Ectodermal cell (in vitro differentiated cells): ENCODE results near the gene ZNF578.
"Not testable (repeated sequence)": the region's sequence is repeated elsewhere in the genome, so short reads cannot be mapped to it uniquely, and the experiment has no call there.

Source experiments
- H3K27ac ChIP-seq: 2 replicates; pipeline ENCODE4 v1.7.0; 2013; ENCODE audit warnings: mild to moderate bottlenecking, low read depth, low read length; ENCODE audit not compliant: insufficient read depth, poor library complexity, severe bottlenecking
- H3K27me3 ChIP-seq: 2 replicates; pipeline ENCODE4 v1.7.0; 2013; ENCODE audit warnings: mild to moderate bottlenecking, low read length; ENCODE audit not compliant: insufficient read depth, control insufficient read depth, poor library complexity, severe bottlenecking
- H3K36me3 ChIP-seq: one replicate; pipeline ENCODE4 v1.7.0; 2013; ENCODE audit warnings: low read length; ENCODE audit not compliant: control insufficient read depth, insufficient read depth
- H3K4me1 ChIP-seq: one replicate; pipeline ENCODE4 v1.7.0; 2013; ENCODE audit warnings: low read length; ENCODE audit not compliant: control insufficient read depth, insufficient read depth
- H3K4me3 ChIP-seq: 2 replicates; pipeline ENCODE4 v1.7.0; 2013; ENCODE audit warnings: low read depth, low read length, control low read depth; ENCODE audit not compliant: insufficient read depth
- H3K9me3 ChIP-seq: 2 replicates; pipeline ENCODE4 v1.7.0; 2013; ENCODE audit warnings: mild to moderate bottlenecking, low read length, moderate library complexity; ENCODE audit not compliant: control insufficient read depth
- WGBS, 2 experiments: methylation state at CpG; one replicate each; pipeline ENCODE4 v1.1.7; 2013; ENCODE audit warnings: missing lambda C conversion rate in 2 of 2; 5-methylcytosine and 5-hydroxymethylcytosine counted together

ZNF578 gene

GRCh38 chr19:52557231-52557995 lies 104.1 kb downstream of the ZNF578 start:
- peaks cover 37% of the 10 kb centered on the region for H3K36me3 ChIP-seq
- H3K27me3 ChIP-seq = no peaks in the 10 kb centered on the region
- H3K9me3 ChIP-seq = peaks cover 6% of the 10 kb centered on the region
- WGBS, 2 experiments = 92 to 97% methylated on average over 16 of the region's 16 CpGs
- H3K4me3 ChIP-seq = no peak overlapping the region
- H3K27ac ChIP-seq = no peak overlapping the region
- H3K4me1 ChIP-seq = no peaks in the 10 kb centered on the region

- H3K27ac ChIP-seq, H3K4me3 ChIP-seq, H3K9me3 ChIP-seq, H3K27me3 ChIP-seq, H3K4me1 ChIP-seq: not testable (repeated sequence)
- H3K36me3 ChIP-seq = peaks cover 22% of the 10 kb centered on the region
- WGBS, 2 experiments = 48 to 57% methylated on average over 5 of the region's 5 CpGs
These were observed 105.5 kb downstream of the ZNF578 start for GRCh38 chr19:52558732-52559445.

DNA sequence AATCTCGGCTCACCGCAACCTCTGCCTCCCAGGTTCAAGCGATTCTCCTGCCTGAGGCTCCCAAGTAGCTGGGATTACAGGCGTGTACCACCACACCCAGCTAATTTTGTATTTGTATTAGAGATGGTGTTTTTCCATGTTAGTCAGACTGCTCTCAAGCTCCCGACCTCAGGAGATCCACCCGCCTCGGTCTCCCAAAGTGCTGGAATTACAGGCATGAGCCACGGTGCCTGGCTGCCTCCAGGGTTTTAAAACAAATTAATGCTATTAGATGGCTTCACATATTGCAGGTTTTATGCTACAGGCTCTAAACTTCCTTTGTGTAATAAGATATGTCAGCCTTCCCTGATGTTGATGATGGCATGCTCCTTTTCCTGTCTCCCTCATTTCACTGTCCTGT lies 108.3 kb downstream of the ZNF578 start:
- WGBS, 2 experiments = 88 to 93% methylated on average over 8 of the region's 8 CpGs
- H3K9me3 ChIP-seq, H3K36me3 ChIP-seq, H3K4me1 ChIP-seq, H3K27ac ChIP-seq, H3K27me3 ChIP-seq, H3K4me3 ChIP-seq: not testable (repeated sequence)
